Fibroblast of pulmonary artery (primary cell): ENCODE results near the gene ALDH9A1.

Experiments
- DNase-seq: peaks from one replicate; pipeline ENCODE4 v3.0.0-alpha.2; 2010; ENCODE audit warnings: low read depth
- H3K4me3 ChIP-seq: replicated peaks from 2 replicates; pipeline ENCODE4 v1.5.1; 2011; ENCODE audit warnings: low read depth, mild to moderate bottlenecking, control low read depth, low read length, moderate library complexity
- CTCF ChIP-seq: IDR thresholded peaks from 2 replicates; pipeline ENCODE4 v1.5.1; 2011; ENCODE audit warnings: mild to moderate bottlenecking, control low read depth, low read length, inconsistent platforms; ENCODE audit errors: missing control alignments

ALDH9A1 gene

GRCh38 chr1:165633614-165634013 is 64.7 kb downstream of the ALDH9A1 start:
- peak overlapping the region; percentile 20 for H3K4me3 ChIP-seq
- no peak for TF ChIP-seq CTCF
- peak; percentile 17 for DNase-seq

- H3K4me3 ChIP-seq, result peak overlapping the region; percentile 86
- TF ChIP-seq CTCF, result no peak
- DNase-seq, result peak; percentile 13
Measured at GRCh38 chr1:165632491-165632890, 65.9 kb downstream of the ALDH9A1 start.

- DNase-seq, result no peak
- no peak for TF ChIP-seq CTCF
- H3K4me3 ChIP-seq, result peak overlapping the region; percentile 86
Measured at GRCh38 chr1:165632152-165632469, 66.3 kb downstream of the ALDH9A1 start.

- H3K4me3 ChIP-seq, result peak overlapping the region; percentile 86
- peak; percentile 28 for TF ChIP-seq CTCF
- DNase-seq, result peak; percentile 80
Measured at GRCh38 chr1:165631342-165632151, 66.8 kb downstream of the ALDH9A1 start.

GRCh38 chr1:165630629-165631341 is 67.6 kb downstream of the ALDH9A1 start, which contains the start of gene MGST3:
Gene MGST3 (plus strand): TSS chr1:165631234. CDS start chr1:165649848, 18,614 bp downstream.
- no peak for TF ChIP-seq CTCF
- peak within 1 kb of the TSS; percentile 86 for H3K4me3 ChIP-seq
- peak; percentile 99 for DNase-seq

GRCh38 chr1:165629848-165630628 is 68.3 kb downstream of the ALDH9A1 start:
- TF ChIP-seq CTCF, result no peak
- DNase-seq, result no peak
- peak overlapping the region; percentile 86 for H3K4me3 ChIP-seq
